ENCODE measurements around the gene ARHGAP11A. TPM values are rescaled to one million over a fixed set of nuclear protein-coding genes. Genes with fewer than 3 reads are reported as not detected.

ARHGAP11A gene
- total and polyA plus RNA-seq, 2 donors (not counting 3 experiments of a cell fraction or from before 2014, with no cell fraction given), result 6.6 to 82.3 TPM

DNA sequence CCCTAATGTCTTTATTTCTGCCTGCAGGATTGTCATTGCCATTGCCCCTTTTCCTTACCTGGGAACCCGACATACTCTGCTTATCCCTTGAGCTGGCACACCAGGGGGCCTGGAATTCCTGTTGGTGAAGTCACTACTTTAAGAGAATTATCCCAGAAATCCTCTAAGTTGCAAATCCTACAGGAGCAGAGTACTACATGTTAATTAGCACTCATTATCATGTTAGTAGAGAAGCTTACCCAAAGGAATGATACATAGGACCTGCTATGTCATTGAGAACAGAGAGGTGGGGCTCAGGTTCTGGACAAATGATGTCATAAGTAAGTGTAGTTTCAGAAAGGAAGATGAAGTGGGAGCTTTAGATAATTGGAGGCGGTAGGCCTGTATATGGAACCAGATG is 53.6 kb downstream of the ARHGAP11A start:
- peaks cover 0 to 4% of the 10 kb centered on the region in 2 experiments for H3K36me3 ChIP-seq (ENCODE audit: control insufficient read depth in 2 of 2, extremely low read depth in 1 of 2, insufficient read depth in 2 of 2, low read length in 2 of 2)
- FAIRE-seq, result no peak
- dilution Hi-C loops (cut with MboI; ENCODE audit: extremely low pct_ligation_motif_present, low sequenced_read_pairs), result no loop called here
- H2AFZ ChIP-seq (ENCODE audit: low read depth, low read length), result no peak overlapping the region
- no peak overlapping the region for H3K27ac ChIP-seq (ENCODE audit: insufficient read depth, low read depth, low read length)
- no peaks in the 10 kb centered on the region for H3K9me1 ChIP-seq (replicated peaks; ENCODE audit: control insufficient read depth, extremely low read depth, insufficient read depth, low read length)
- H3K27me3 ChIP-seq (ENCODE audit: control insufficient read depth in 2 of 2, insufficient read depth in 2 of 2, low read length in 2 of 2), result no peaks in the 10 kb centered on the region
- H4K20me1 ChIP-seq (replicated peaks; ENCODE audit: control insufficient read depth, extremely low read depth, insufficient read depth, low read length), result no peaks in the 10 kb centered on the region
- intact Hi-C loops (cut with micrococcal nuclease), result no loop called here
- ChIA-PET CTCF (interaction anchor here (0.8 to 2.6 kb wide), 7 partner anchors 10 to 326 kb away, joined by 3 to 13 read pairs (median 5); no protein-coding TSS in a partner anchor), POLR2A (no interaction called here)
- no peaks in the 10 kb centered on the region for H3K4me1 ChIP-seq (ENCODE audit: control insufficient read depth, extremely low read depth, insufficient read depth, low read length)
- no peaks in the 10 kb centered on the region for H3K79me2 ChIP-seq (ENCODE audit: control insufficient read depth, insufficient read depth, low read length)
- H3K4me3 ChIP-seq (replicated peaks in 1 of 3; ENCODE audit: insufficient read depth in 1 of 3, low read depth in 1 of 3, low read length in 3 of 3), result no peak overlapping the region
- H3K9me3 ChIP-seq (replicated peaks; ENCODE audit: control insufficient read depth, insufficient read depth, low read length), result no peaks in the 10 kb centered on the region
- H3K4me2 ChIP-seq (ENCODE audit: insufficient read depth, low read length), result no peak overlapping the region
- DNase-seq (ENCODE audit: low read depth, low spot score), result no peak
- no peak overlapping the region for H3K9ac ChIP-seq (replicated peaks; ENCODE audit: extremely low read depth, insufficient read depth, low read length)
- TF ChIP-seq EZH2 (IDR thresholded peaks at IDR 0.05; ENCODE audit: borderline replicate concordance, low read depth, low read length, severe bottlenecking) (no peak), GATA2 (IDR thresholded peaks at IDR 0.05; ENCODE audit: insufficient read depth, insufficient read length, low read depth, low read length) (no peak)
- no TSS peak for BruUV-seq (replicated peaks)

DNA sequence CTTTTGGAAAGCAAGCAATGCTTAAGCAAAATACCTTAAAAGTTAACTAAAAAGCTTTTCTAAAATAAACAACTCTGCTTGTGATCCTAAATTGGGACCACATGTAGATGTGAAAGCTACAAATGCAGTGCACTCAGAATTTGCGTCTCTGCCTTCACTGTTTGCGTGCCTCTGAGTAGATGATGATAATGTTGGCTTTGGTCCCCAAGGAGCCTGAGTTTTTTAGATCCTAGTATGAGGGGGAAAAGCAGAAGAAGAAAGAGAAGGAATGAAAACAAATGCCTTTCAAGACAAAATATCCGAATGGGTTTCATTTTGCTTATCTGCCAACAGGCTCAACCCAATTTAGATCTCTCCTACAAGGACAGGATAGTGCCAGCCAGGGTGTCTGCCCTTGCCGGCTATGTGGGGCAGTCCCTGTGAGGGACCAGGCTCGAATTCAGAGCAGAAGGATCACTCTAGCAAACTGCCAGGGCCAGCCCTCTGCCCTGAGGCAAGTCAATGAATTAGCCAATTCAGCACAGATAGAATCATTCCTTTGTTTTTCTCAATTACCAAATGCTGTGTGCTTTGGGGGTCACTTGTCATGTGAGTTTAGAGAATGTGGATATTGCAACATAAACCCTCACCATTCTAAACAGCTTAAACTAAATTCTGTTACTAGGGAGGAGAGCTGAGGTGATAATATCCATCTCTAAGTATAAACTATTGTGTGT is 54.8 kb downstream of the ARHGAP11A start:
- no peak overlapping the region for H3K4me2 ChIP-seq (ENCODE audit: insufficient read depth, low read length)
- peaks cover 0 to 4% of the 10 kb centered on the region in 2 experiments for H3K36me3 ChIP-seq (ENCODE audit: control insufficient read depth in 2 of 2, extremely low read depth in 1 of 2, insufficient read depth in 2 of 2, low read length in 2 of 2)
- POLR2A ChIA-PET, result interaction anchor here (0.7 kb wide), 1 partner anchor 16 kb away, joined by 4 read pairs; no protein-coding TSS in a partner anchor
- FAIRE-seq, result no peak
- CTCF ChIA-PET, result interaction anchor here (0.8 to 2.6 kb wide), 11 partner anchors 7 to 325 kb away, joined by 3 to 13 read pairs (median 4); no protein-coding TSS in a partner anchor
- H3K4me3 ChIP-seq (replicated peaks in 1 of 3; ENCODE audit: insufficient read depth in 1 of 3, low read depth in 1 of 3, low read length in 3 of 3), result no peak overlapping the region
- no peaks in the 10 kb centered on the region for H3K9me1 ChIP-seq (replicated peaks; ENCODE audit: control insufficient read depth, extremely low read depth, insufficient read depth, low read length)
- H3K27ac ChIP-seq (ENCODE audit: insufficient read depth, low read depth, low read length), result no peak overlapping the region
- BruUV-seq (replicated peaks), result no TSS peak
- intact Hi-C loops (cut with micrococcal nuclease) (loop anchor here (10.0 kb wide), 1 partner anchor 65 kb away; no protein-coding TSS in a partner anchor), dilution Hi-C loops (cut with MboI; ENCODE audit: extremely low pct_ligation_motif_present, low sequenced_read_pairs) (no loop called here)
- H3K4me1 ChIP-seq (ENCODE audit: control insufficient read depth, extremely low read depth, insufficient read depth, low read length), result no peaks in the 10 kb centered on the region
- H3K79me2 ChIP-seq (ENCODE audit: control insufficient read depth, insufficient read depth, low read length), result no peaks in the 10 kb centered on the region
- no peaks in the 10 kb centered on the region for H3K27me3 ChIP-seq (ENCODE audit: control insufficient read depth in 2 of 2, insufficient read depth in 2 of 2, low read length in 2 of 2)
- no peak for TF ChIP-seq POLR2AphosphoS5 (IDR thresholded peaks at IDR 0.05; ENCODE audit: insufficient read depth, low read depth, low read length)
- TF ChIP-seq GATA2 (IDR thresholded peaks at IDR 0.05; ENCODE audit: insufficient read depth, insufficient read length, low read depth, low read length), result no peak
- TF ChIP-seq, protein P1, sequence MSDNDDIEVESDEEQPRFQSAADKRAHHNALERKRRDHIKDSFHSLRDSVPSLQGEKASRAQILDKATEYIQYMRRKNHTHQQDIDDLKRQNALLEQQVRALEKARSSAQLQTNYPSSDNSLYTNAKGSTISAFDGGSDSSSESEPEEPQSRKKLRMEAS (IDR thresholded peaks at IDR 0.05; ENCODE audit: insufficient read depth, insufficient read length), result no peak
- TF ChIP-seq JUN (IDR thresholded peaks at IDR 0.05; ENCODE audit: borderline replicate concordance, insufficient read depth, insufficient read length, low read depth), result no peak
- TF ChIP-seq FOS (IDR thresholded peaks at IDR 0.05; ENCODE audit: borderline replicate concordance, insufficient read depth, low read length), result no peak
- no peak for TF ChIP-seq POLR2A (IDR thresholded peaks at IDR 0.05; ENCODE audit: low read depth, low read length)
- no peak for TF ChIP-seq MYC (IDR thresholded peaks at IDR 0.05; ENCODE audit: low read depth, low read length)
- TF ChIP-seq EZH2 (IDR thresholded peaks at IDR 0.05; ENCODE audit: borderline replicate concordance, low read depth, low read length, severe bottlenecking), result no peak
- TF ChIP-seq, protein P2, sequence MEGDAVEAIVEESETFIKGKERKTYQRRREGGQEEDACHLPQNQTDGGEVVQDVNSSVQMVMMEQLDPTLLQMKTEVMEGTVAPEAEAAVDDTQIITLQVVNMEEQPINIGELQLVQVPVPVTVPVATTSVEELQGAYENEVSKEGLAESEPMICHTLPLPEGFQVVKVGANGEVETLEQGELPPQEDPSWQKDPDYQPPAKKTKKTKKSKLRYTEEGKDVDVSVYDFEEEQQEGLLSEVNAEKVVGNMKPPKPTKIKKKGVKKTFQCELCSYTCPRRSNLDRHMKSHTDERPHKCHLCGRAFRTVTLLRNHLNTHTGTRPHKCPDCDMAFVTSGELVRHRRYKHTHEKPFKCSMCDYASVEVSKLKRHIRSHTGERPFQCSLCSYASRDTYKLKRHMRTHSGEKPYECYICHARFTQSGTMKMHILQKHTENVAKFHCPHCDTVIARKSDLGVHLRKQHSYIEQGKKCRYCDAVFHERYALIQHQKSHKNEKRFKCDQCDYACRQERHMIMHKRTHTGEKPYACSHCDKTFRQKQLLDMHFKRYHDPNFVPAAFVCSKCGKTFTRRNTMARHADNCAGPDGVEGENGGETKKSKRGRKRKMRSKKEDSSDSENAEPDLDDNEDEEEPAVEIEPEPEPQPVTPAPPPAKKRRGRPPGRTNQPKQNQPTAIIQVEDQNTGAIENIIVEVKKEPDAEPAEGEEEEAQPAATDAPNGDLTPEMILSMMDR (IDR thresholded peaks at IDR 0.05; ENCODE audit: extremely low read depth in 1 of 2, insufficient read depth in 1 of 2, low read depth in 1 of 2, low read length in 2 of 2), result no peak
- no peak overlapping the region for H3K9ac ChIP-seq (replicated peaks; ENCODE audit: extremely low read depth, insufficient read depth, low read length)
- H3K9me3 ChIP-seq (replicated peaks; ENCODE audit: control insufficient read depth, insufficient read depth, low read length), result no peaks in the 10 kb centered on the region
- H2AFZ ChIP-seq (ENCODE audit: low read depth, low read length), result no peak overlapping the region
- no peaks in the 10 kb centered on the region for H4K20me1 ChIP-seq (replicated peaks; ENCODE audit: control insufficient read depth, extremely low read depth, insufficient read depth, low read length)
- DNase-seq (ENCODE audit: low read depth, low spot score), result no peak

Measured in endothelial cell of umbilical vein (primary cell).